GM18526 (cell line): ENCODE results near the gene LHX6.

Experiments used
- POLR2A ChIP-seq: IDR thresholded peaks from 3 replicates; pipeline ENCODE4 v1.6.1; 2011; ENCODE audit not compliant: insufficient read length; ENCODE audit errors: extremely low read depth

The LHX6 gene

GRCh38 chr9:122228568-122229484 lies at the start of gene LHX6:
Gene LHX6 (minus strand): TSS chr9:122228957. CDS start chr9:122228740, 217 bp downstream.
- no peak for TF ChIP-seq POLR2A

GRCh38 chr9:122277285-122277897 lies 48.6 kb upstream of the LHX6 start:
- no peak for TF ChIP-seq POLR2A

DNA sequence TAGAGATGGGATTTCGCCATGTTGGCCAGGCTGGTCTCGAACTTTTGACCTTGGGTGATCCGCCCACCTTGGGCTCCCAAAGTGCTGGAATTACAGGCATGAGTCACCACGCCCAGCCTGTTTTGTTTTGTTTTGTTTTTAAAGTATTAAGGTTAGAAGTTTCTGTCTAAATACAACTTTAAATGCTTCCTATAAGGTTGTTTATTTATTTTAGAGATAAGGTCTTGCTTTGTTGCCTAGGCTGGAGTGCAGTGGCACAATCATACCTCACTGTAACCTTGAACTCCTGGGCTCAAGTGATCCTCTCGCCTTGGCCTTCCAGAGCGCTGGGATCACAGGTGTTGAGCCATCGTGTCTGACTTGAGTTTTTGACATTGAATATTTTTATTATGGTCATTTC lies 47.3 kb upstream of the LHX6 start:
- TF ChIP-seq POLR2A: no peak

GRCh38 chr9:122274055-122274454 lies 45.3 kb upstream of the LHX6 start:
- TF ChIP-seq POLR2A: no peak

DNA sequence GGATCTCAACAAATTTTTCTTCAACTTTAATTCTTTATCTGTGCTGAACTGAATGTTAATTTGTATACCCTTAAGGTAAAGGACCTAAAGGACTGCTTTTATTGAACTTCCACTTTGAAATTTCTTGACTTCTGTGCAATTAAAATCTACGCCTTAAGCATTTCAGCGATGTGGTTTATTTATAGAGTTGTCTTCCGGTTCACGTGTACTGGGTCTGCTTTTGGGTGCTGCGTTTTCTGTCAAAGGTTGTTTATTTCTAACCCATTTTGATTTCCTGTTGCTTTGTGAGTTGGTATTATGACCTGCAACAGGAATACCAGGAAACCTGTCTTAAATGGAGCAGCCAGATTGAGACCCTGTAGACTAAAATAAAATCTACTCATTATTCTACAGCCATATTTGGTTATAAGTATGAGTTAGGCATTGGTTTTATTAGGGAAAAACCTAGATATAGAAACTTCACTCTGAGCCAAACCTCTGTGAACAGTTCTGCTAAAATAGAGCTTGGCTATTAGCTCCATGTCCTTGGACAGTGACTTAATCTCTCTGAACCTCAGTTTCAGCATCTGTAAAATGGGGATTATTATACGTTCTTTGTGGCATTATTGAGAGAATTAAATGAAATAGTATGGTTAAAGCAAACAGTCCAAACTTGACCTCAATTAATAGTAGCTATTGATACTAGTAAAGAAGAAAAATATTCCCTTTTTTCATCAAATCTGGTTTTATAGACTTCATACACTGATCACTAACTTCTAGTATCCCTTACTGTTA lies 39.5 kb upstream of the LHX6 start:
- TF ChIP-seq POLR2A: no peak

GRCh38 chr9:122265149-122265915 lies 36.6 kb upstream of the LHX6 start:
- TF ChIP-seq POLR2A: no peak

GRCh38 chr9:122264360-122265148 lies 35.8 kb upstream of the LHX6 start, which contains the start of the genes MRRF and RBM18:
Gene MRRF (plus strand): TSS chr9:122264882. CDS start chr9:122270892, 6,010 bp downstream.
Gene RBM18 (minus strand): TSS chr9:122264840. CDS start chr9:122261492, 3,348 bp downstream.
- TF ChIP-seq POLR2A: peak; percentile 93

- no peak for TF ChIP-seq POLR2A
These were observed 35.1 kb upstream of the LHX6 start for GRCh38 chr9:122263699-122264349.

GRCh38 chr9:122262073-122262472 lies 33.3 kb upstream of the LHX6 start:
- TF ChIP-seq POLR2A: no peak

DNA sequence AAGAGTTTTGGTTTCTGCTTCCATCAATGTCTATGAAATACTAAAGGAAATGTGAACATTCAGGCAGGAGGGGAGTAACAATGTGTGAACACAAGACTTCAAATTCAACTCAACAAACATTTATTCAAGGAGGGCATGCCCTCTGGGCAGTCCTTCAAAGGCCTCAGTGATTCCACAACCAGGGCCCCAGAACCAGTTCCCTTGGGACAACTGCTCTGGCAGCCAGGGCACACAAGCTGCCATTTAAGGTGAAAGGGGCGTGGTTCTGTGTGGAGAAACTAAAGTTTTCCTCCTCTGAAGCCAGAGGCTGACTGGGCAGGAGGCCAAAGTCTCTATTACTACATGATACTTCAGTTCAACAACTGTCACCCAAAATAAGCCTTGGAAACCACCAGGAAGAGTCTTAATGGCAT lies 32.7 kb upstream of the LHX6 start:
- TF ChIP-seq POLR2A: no peak

GRCh38 chr9:122258886-122259415 lies 30.2 kb upstream of the LHX6 start:
- TF ChIP-seq POLR2A: no peak

GRCh38 chr9:122256206-122256605 lies 27.4 kb upstream of the LHX6 start:
- TF ChIP-seq POLR2A: no peak

GRCh38 chr9:122254761-122255160 lies 26.0 kb upstream of the LHX6 start:
- TF ChIP-seq POLR2A: no peak
